HEK293 (cell line): Measurements from ENCODE around the gene POLD1.

Experiments used
- GLI4 ChIP-seq: fragments of 450-650 bp; formaldehyde crosslinking; IDR thresholded peaks from 2 replicates; pipeline ENCODE4 v1.5.1; 2016; ENCODE audit warnings: missing biosample characterization, missing genetic modification characterization
- HOXD13 ChIP-seq: sonication (generic); formaldehyde crosslinking; IDR thresholded peaks from 2 replicates; pipeline ENCODE4 v1.8.0; 2022; ENCODE audit warnings: missing genetic modification reagents, borderline replicate concordance
- RBAK ChIP-seq: fragments of 450-650 bp; formaldehyde crosslinking; IDR thresholded peaks from 2 replicates; pipeline ENCODE4 v1.5.1; 2016; ENCODE audit warnings: missing biosample characterization, missing genetic modification characterization
- SP3 ChIP-seq: fragments of 450-650 bp; formaldehyde crosslinking; IDR thresholded peaks from 2 replicates; pipeline ENCODE4 v1.5.1; 2016; ENCODE audit warnings: missing biosample characterization, missing genetic modification characterization
- ZBTB1 ChIP-seq: fragments of 450-650 bp; formaldehyde crosslinking; IDR thresholded peaks from 2 replicates; pipeline ENCODE4 v1.5.1; 2016; ENCODE audit warnings: missing biosample characterization, missing genetic modification characterization
- ZBTB8A ChIP-seq: fragments of 450-650 bp; formaldehyde crosslinking; IDR thresholded peaks from 2 replicates; pipeline ENCODE4 v1.5.1; 2016; ENCODE audit warnings: missing biosample characterization, missing genetic modification characterization
- ZEB2 ChIP-seq: fragments of 450-650 bp; formaldehyde crosslinking; IDR thresholded peaks from 2 replicates; pipeline ENCODE4 v1.5.1; 2016; ENCODE audit warnings: missing biosample characterization, missing genetic modification characterization
- ZFP69B ChIP-seq: fragments of 450-650 bp; formaldehyde crosslinking; IDR thresholded peaks from 2 replicates; pipeline ENCODE4 v1.5.1; 2016; ENCODE audit warnings: missing biosample characterization, missing genetic modification characterization
- ZNF184 ChIP-seq: fragments of 450-650 bp; IDR thresholded peaks from 2 replicates; pipeline ENCODE4 v1.5.1; 2018; ENCODE audit warnings: missing biosample characterization, mild to moderate bottlenecking, missing genetic modification characterization
- ZNF266 ChIP-seq: fragments of 450-650 bp; formaldehyde crosslinking; IDR thresholded peaks from 2 replicates; pipeline ENCODE4 v1.5.1; 2016; ENCODE audit warnings: missing biosample characterization, missing genetic modification characterization, low read depth
- ZNF510 ChIP-seq: fragments of 450-650 bp; formaldehyde crosslinking; IDR thresholded peaks from 2 replicates; pipeline ENCODE4 v1.5.1; 2018; ENCODE audit warnings: mild to moderate bottlenecking, missing genetic modification characterization, missing biosample characterization; ENCODE audit not compliant: insufficient replicate concordance
- ZNF544 ChIP-seq: fragments of 450-650 bp; formaldehyde crosslinking; IDR thresholded peaks from 2 replicates; pipeline ENCODE4 v1.5.0; 2017; ENCODE audit warnings: missing biosample characterization, missing genetic modification characterization
- ZNF555 ChIP-seq: fragments of 450-650 bp; formaldehyde crosslinking; conservative IDR thresholded peaks from 2 replicates; pipeline ENCODE4 v1.5.1; 2017; ENCODE audit warnings: missing biosample characterization, mild to moderate bottlenecking, missing genetic modification characterization, inconsistent platforms
- ZNF585B ChIP-seq: fragments of 450-650 bp; formaldehyde crosslinking; IDR thresholded peaks from 2 replicates; pipeline ENCODE4 v1.5.1; 2016; ENCODE audit warnings: missing biosample characterization, missing genetic modification characterization
- ZNF596 ChIP-seq: fragments of 450-650 bp; IDR thresholded peaks from 2 replicates; pipeline ENCODE4 v1.5.0; 2018; ENCODE audit warnings: missing biosample characterization, mild to moderate bottlenecking, missing genetic modification characterization, moderate library complexity
- ZNF621 ChIP-seq: fragments of 450-650 bp; formaldehyde crosslinking; IDR thresholded peaks from 2 replicates; pipeline ENCODE4 v1.5.1; 2017; ENCODE audit warnings: missing biosample characterization, missing genetic modification characterization
- ZNF791 ChIP-seq: fragments of 450-650 bp; formaldehyde crosslinking; IDR thresholded peaks from 2 replicates; pipeline ENCODE4 v1.5.1; 2016; ENCODE audit warnings: missing biosample characterization, missing genetic modification characterization
- TF ChIP-seq, protein P1 (sequence below): fragments of 450-650 bp; formaldehyde crosslinking; IDR thresholded peaks from 2 replicates; pipeline ENCODE4 v1.5.1; 2017; ENCODE audit warnings: missing biosample characterization, missing genetic modification characterization
- TF ChIP-seq, protein P2 (sequence below): fragments of 450-650 bp; formaldehyde crosslinking; IDR thresholded peaks from 2 replicates; pipeline ENCODE4 v1.5.1; 2016; ENCODE audit warnings: missing biosample characterization, missing genetic modification characterization, low read depth
- TF ChIP-seq, protein P3 (sequence below): fragments of 450-650 bp; formaldehyde crosslinking; IDR thresholded peaks from 2 replicates; pipeline ENCODE4 v1.5.1; 2016; ENCODE audit warnings: missing biosample characterization, missing genetic modification characterization
- TF ChIP-seq, protein P4 (sequence below): fragments of 450-650 bp; formaldehyde crosslinking; IDR thresholded peaks from 2 replicates; pipeline ENCODE4 v1.5.1; 2016; ENCODE audit warnings: missing biosample characterization, missing genetic modification characterization
- TF ChIP-seq, protein P5 (sequence below): fragments of 450-650 bp; formaldehyde crosslinking; IDR thresholded peaks from 2 replicates; pipeline ENCODE4 v1.5.1; 2016; ENCODE audit warnings: missing biosample characterization, missing genetic modification characterization
- TF ChIP-seq, protein P6 (sequence below): fragments of 450-650 bp; formaldehyde crosslinking; IDR thresholded peaks from 2 replicates; pipeline ENCODE4 v1.5.1; 2016; ENCODE audit warnings: missing biosample characterization, missing genetic modification characterization, borderline replicate concordance
- TF ChIP-seq, protein P7 (sequence below): fragments of 450-650 bp; formaldehyde crosslinking; IDR thresholded peaks from 2 replicates; pipeline ENCODE4 v1.5.1; 2016; ENCODE audit warnings: missing biosample characterization, missing genetic modification characterization

The POLD1 gene

DNA sequence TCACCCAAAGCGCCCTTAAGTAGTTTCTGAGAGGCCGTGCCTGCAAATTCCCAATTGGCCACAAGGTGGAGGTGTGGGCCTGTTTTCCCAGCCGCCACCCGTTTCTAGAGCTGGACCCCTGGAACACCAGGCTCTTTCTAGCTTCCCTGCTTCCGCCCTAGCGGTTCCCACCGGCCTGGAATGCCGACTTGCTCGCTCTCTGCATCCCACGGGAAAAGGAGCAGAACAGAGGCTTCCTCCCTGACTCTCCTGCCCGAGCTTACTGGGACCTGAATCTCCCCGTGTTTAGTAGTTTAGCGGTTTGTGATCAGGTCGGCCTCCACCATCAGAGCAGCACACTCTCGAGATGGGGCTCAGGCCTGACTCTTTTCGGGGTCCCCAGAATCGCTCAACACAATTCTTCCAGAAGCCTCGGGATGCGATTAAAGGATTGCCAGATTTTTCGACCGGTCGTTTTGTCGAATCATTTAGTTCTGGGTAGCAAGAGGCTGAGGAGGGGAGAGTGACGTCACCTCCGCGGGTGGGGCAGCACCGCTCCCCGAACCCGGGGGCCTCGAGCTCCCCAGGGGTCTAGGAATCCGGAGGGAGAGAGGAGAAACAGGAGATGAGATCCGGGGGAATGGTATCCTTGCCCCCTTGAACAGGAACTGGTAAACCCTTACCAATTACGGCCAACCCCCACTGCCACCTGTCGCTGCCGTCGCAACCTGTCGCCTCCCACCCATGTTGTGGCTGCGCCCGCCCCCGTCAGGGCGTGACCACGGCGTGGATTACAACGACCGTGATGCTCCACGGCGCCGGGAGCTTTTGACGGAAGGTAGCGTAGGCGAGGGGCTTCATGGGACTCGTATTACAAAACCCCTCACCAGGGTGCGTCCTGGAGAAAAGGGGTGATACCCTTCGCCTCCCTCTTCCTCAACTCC, 26.7 kb upstream of the POLD1 start (continued):
- TF ChIP-seq, protein P1, sequence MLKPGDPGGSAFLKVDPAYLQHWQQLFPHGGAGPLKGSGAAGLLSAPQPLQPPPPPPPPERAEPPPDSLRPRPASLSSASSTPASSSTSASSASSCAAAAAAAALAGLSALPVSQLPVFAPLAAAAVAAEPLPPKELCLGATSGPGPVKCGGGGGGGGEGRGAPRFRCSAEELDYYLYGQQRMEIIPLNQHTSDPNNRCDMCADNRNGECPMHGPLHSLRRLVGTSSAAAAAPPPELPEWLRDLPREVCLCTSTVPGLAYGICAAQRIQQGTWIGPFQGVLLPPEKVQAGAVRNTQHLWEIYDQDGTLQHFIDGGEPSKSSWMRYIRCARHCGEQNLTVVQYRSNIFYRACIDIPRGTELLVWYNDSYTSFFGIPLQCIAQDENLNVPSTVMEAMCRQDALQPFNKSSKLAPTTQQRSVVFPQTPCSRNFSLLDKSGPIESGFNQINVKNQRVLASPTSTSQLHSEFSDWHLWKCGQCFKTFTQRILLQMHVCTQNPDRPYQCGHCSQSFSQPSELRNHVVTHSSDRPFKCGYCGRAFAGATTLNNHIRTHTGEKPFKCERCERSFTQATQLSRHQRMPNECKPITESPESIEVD (tag by site-specific recombination): no peak
- TF ChIP-seq, protein P2, sequence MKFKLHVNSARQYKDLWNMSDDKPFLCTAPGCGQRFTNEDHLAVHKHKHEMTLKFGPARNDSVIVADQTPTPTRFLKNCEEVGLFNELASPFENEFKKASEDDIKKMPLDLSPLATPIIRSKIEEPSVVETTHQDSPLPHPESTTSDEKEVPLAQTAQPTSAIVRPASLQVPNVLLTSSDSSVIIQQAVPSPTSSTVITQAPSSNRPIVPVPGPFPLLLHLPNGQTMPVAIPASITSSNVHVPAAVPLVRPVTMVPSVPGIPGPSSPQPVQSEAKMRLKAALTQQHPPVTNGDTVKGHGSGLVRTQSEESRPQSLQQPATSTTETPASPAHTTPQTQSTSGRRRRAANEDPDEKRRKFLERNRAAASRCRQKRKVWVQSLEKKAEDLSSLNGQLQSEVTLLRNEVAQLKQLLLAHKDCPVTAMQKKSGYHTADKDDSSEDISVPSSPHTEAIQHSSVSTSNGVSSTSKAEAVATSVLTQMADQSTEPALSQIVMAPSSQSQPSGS (tag by site-specific recombination): peak; percentile 81
- no peak for TF ChIP-seq ZNF184 (tag by site-specific recombination)
- no peak for TF ChIP-seq HOXD13 (CRISPR knock-in tag)
- TF ChIP-seq ZNF555 (tag by site-specific recombination): no peak
- TF ChIP-seq ZNF596 (tag by site-specific recombination): no peak
- TF ChIP-seq, protein P3, sequence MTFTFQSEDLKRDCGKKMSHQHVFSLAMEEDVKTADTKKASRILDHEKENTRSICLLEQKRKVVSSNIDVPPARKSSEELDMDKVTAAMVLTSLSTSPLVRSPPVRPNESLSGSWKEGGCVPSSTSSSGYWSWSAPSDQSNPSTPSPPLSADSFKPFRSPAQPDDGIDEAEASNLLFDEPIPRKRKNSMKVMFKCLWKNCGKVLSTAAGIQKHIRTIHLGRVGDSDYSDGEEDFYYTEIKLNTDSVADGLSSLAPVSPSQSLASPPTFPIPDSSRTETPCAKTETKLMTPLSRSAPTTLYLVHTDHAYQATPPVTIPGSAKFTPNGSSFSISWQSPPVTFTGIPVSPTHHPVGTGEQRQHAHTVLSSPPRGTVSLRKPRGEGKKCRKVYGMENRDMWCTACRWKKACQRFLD: no peak
- no peak for TF ChIP-seq SP3
- TF ChIP-seq ZBTB1 (tag by site-specific recombination): no peak
- TF ChIP-seq ZFP69B: no peak
- TF ChIP-seq ZNF791: no peak
- no peak for TF ChIP-seq ZNF544 (tag by site-specific recombination)
- TF ChIP-seq ZEB2: no peak
- TF ChIP-seq, protein P4, sequence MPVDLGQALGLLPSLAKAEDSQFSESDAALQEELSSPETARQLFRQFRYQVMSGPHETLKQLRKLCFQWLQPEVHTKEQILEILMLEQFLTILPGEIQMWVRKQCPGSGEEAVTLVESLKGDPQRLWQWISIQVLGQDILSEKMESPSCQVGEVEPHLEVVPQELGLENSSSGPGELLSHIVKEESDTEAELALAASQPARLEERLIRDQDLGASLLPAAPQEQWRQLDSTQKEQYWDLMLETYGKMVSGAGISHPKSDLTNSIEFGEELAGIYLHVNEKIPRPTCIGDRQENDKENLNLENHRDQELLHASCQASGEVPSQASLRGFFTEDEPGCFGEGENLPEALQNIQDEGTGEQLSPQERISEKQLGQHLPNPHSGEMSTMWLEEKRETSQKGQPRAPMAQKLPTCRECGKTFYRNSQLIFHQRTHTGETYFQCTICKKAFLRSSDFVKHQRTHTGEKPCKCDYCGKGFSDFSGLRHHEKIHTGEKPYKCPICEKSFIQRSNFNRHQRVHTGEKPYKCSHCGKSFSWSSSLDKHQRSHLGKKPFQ (tag by site-specific recombination): 0 out of 2 replicates have a peak, but pooled peaks have one; percentile 21
- TF ChIP-seq ZNF585B (tag by site-specific recombination): no peak
- no peak for TF ChIP-seq ZBTB8A (tag by site-specific recombination)
- no peak for TF ChIP-seq ZNF266 (tag by site-specific recombination)
- TF ChIP-seq ZNF621 (tag by site-specific recombination): no peak
- TF ChIP-seq, protein P5, sequence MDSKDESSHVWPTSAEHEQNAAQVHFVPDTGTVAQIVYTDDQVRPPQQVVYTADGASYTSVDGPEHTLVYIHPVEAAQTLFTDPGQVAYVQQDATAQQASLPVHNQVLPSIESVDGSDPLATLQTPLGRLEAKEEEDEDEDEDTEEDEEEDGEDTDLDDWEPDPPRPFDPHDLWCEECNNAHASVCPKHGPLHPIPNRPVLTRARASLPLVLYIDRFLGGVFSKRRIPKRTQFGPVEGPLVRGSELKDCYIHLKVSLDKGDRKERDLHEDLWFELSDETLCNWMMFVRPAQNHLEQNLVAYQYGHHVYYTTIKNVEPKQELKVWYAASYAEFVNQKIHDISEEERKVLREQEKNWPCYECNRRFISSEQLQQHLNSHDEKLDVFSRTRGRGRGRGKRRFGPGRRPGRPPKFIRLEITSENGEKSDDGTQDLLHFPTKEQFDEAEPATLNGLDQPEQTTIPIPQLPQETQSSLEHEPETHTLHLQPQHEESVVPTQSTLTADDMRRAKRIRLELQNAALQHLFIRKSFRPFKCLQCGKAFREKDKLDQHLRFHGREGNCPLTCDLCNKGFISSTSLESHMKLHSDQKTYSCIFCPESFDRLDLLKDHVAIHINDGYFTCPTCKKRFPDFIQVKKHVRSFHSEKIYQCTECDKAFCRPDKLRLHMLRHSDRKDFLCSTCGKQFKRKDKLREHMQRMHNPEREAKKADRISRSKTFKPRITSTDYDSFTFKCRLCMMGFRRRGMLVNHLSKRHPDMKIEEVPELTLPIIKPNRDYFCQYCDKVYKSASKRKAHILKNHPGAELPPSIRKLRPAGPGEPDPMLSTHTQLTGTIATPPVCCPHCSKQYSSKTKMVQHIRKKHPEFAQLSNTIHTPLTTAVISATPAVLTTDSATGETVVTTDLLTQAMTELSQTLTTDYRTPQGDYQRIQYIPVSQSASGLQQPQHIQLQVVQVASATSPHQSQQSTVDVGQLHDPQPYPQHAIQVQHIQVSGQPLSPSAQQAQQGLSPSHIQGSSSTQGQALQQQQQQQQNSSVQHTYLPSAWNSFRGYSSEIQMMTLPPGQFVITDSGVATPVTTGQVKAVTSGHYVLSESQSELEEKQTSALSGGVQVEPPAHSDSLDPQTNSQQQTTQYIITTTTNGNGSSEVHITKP (tag by site-specific recombination): peak; percentile 73
- TF ChIP-seq GLI4 (tag by site-specific recombination): no peak
- no peak for TF ChIP-seq RBAK (tag by site-specific recombination)
- TF ChIP-seq, protein P6, sequence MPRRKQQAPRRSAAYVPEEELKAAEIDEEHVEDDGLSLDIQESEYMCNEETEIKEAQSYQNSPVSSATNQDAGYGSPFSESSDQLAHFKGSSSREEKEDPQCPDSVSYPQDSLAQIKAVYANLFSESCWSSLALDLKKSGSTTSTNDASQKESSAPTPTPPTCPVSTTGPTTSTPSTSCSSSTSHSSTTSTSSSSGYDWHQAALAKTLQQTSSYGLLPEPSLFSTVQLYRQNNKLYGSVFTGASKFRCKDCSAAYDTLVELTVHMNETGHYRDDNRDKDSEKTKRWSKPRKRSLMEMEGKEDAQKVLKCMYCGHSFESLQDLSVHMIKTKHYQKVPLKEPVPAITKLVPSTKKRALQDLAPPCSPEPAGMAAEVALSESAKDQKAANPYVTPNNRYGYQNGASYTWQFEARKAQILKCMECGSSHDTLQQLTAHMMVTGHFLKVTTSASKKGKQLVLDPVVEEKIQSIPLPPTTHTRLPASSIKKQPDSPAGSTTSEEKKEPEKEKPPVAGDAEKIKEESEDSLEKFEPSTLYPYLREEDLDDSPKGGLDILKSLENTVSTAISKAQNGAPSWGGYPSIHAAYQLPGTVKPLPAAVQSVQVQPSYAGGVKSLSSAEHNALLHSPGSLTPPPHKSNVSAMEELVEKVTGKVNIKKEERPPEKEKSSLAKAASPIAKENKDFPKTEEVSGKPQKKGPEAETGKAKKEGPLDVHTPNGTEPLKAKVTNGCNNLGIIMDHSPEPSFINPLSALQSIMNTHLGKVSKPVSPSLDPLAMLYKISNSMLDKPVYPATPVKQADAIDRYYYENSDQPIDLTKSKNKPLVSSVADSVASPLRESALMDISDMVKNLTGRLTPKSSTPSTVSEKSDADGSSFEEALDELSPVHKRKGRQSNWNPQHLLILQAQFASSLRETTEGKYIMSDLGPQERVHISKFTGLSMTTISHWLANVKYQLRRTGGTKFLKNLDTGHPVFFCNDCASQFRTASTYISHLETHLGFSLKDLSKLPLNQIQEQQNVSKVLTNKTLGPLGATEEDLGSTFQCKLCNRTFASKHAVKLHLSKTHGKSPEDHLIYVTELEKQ: no peak
- no peak for TF ChIP-seq ZNF510 (tag by site-specific recombination)
- TF ChIP-seq, protein P7, sequence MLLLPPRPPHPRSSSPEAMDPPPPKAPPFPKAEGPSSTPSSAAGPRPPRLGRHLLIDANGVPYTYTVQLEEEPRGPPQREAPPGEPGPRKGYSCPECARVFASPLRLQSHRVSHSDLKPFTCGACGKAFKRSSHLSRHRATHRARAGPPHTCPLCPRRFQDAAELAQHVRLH (tag by site-specific recombination): no peak
